ENCODE results near the gene COPZ2. TPM values are rescaled to one million over a fixed set of nuclear protein-coding genes. Genes with fewer than 3 reads are reported as not detected.

Gene COPZ2
- total and polyA plus RNA-seq, 11 donors = 13.2 to 64.3 (median 48.2) TPM

- peak in 1 of 4 donors; percentile 29 for ATAC-seq
- no peak for TF ChIP-seq POLR2A (IDR thresholded peaks at IDR 0.05)
- TF ChIP-seq, protein P1, sequence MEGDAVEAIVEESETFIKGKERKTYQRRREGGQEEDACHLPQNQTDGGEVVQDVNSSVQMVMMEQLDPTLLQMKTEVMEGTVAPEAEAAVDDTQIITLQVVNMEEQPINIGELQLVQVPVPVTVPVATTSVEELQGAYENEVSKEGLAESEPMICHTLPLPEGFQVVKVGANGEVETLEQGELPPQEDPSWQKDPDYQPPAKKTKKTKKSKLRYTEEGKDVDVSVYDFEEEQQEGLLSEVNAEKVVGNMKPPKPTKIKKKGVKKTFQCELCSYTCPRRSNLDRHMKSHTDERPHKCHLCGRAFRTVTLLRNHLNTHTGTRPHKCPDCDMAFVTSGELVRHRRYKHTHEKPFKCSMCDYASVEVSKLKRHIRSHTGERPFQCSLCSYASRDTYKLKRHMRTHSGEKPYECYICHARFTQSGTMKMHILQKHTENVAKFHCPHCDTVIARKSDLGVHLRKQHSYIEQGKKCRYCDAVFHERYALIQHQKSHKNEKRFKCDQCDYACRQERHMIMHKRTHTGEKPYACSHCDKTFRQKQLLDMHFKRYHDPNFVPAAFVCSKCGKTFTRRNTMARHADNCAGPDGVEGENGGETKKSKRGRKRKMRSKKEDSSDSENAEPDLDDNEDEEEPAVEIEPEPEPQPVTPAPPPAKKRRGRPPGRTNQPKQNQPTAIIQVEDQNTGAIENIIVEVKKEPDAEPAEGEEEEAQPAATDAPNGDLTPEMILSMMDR (IDR thresholded peaks at IDR 0.05) = no peak
- H3K9me3 ChIP-seq = no peaks in the 10 kb centered on the region
- 87 to 92% (median 88%) methylated on average over 1 of the region's 1 CpG for WGBS, 4 donors
- intact Hi-C loops (cut with DNase I) = no loop called here
- H3K27me3 ChIP-seq = no peaks in the 10 kb centered on the region
- H3K4me3 ChIP-seq = no peak overlapping the region
- H3K36me3 ChIP-seq = no peaks in the 10 kb centered on the region
- peak overlapping the region in 2 of 12 donors; percentile 67 to 94 for H3K27ac ChIP-seq
- DNase-seq = peak in 1 of 5 donors; percentile 3
- peaks cover 0 to 60% (median 8%) of the 10 kb centered on the region in 12 donors for H3K4me1 ChIP-seq
These were observed 36.4 kb downstream of the COPZ2 start for GRCh38 chr17:48001197-48001596.

- Histone ChIP-seq H3K36me3 (no peaks in the 10 kb centered on the region), H3K4me1 (peaks cover 0 to 49% (median 8%) of the 10 kb centered on the region in 12 donors), H3K9me3 (no peaks in the 10 kb centered on the region), H3K27ac (no peak overlapping the region), H3K27me3 (no peaks in the 10 kb centered on the region), H3K4me3 (no peak overlapping the region)
- peak in 1 of 5 donors; percentile 3 for DNase-seq
- intact Hi-C loops (cut with DNase I) = no loop called here
- 57 to 67% (median 63%) methylated on average over 4 of the region's 4 CpGs for WGBS, 4 donors
- no peak for ATAC-seq
- no peak for TF ChIP-seq POLR2A (IDR thresholded peaks at IDR 0.05)
These were observed 38.0 kb downstream of the COPZ2 start for GRCh38 chr17:47999582-47999981.

GRCh38 chr17:47998044-47998443, 39.6 kb downstream of the COPZ2 start:
- no peak overlapping the region for H3K4me3 ChIP-seq
- no peaks in the 10 kb centered on the region for H3K27me3 ChIP-seq
- TF ChIP-seq, protein P1 (IDR thresholded peaks at IDR 0.05) = no peak
- no peak for TF ChIP-seq POLR2A (IDR thresholded peaks at IDR 0.05)
- H3K4me1 ChIP-seq = peaks cover 0 to 36% (median 7%) of the 10 kb centered on the region in 12 donors
- no peaks in the 10 kb centered on the region for H3K36me3 ChIP-seq
- no peaks in the 10 kb centered on the region for H3K9me3 ChIP-seq
- DNase-seq = no peak
- peak overlapping the region in 1 of 12 donors; percentile 60 for H3K27ac ChIP-seq
- ATAC-seq = no peak
- intact Hi-C loops (cut with DNase I) = no loop called here
- WGBS, 4 donors = 94 to 99% (median 95%) methylated on average over 7 of the region's 7 CpGs

DNA sequence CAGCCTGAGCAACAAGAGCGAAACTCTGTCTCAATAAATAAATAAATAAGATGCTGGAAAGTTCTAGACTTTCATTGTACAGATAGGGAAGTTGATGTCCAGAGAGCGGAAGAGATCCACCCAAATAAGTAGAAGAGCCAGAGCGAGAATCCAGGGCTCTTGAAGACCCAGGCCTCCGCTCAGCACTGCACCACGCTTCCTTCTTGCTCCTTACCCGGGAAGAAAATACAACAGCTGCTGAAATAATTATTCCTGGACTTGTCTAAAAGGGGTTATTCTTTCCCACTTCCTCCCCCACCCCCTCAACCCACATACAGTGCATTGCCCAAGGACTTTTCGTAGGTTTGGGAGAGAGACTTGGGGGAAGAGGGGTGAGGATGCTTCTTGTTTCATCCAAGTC, 40.0 kb downstream of the COPZ2 start:
- H3K27me3 ChIP-seq = no peaks in the 10 kb centered on the region
- ATAC-seq = no peak
- H3K36me3 ChIP-seq = no peaks in the 10 kb centered on the region
- intact Hi-C loops (cut with DNase I) = no loop called here
- H3K27ac ChIP-seq = peak overlapping the region in 1 of 12 donors; percentile 60
- peak in 1 of 5 donors; percentile 17 for DNase-seq
- H3K4me1 ChIP-seq = peaks cover 0 to 31% (median 5%) of the 10 kb centered on the region in 12 donors
- TF ChIP-seq POLR2A (IDR thresholded peaks at IDR 0.05) = no peak
- TF ChIP-seq, protein P1 (IDR thresholded peaks at IDR 0.05) = no peak
- H3K4me3 ChIP-seq = no peak overlapping the region
- 68 to 77% (median 71%) methylated on average over 7 of the region's 7 CpGs for WGBS, 4 donors
- no peaks in the 10 kb centered on the region for H3K9me3 ChIP-seq

DNA sequence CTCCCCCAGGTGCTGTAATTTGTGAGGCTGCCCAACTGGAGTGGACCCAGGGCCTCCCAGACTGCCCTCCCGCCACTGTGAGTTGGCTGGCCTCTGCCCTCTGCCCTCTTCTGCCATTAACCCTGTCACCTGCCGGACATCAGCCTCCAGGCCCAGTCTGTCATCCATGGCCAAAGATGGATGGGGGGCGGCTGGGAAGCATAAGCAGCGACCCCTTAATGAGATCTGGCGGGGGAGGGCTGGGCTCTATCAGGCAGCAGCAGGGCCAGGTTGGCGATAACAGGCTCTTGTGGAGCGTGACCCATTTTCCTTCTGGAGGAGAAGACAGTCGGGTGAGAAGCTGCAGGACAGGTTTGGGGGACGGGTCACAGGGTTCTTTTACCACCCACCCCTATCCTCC, 41.4 kb downstream of the COPZ2 start:
- TF ChIP-seq POLR2A (IDR thresholded peaks at IDR 0.05) = no peak
- TF ChIP-seq, protein P1 (IDR thresholded peaks at IDR 0.05) = no peak
- DNase-seq = no peak
- no peaks in the 10 kb centered on the region for H3K36me3 ChIP-seq
- H3K9me3 ChIP-seq = no peaks in the 10 kb centered on the region
- H3K27ac ChIP-seq = no peak overlapping the region
- no peak for ATAC-seq
- WGBS, 4 donors = 77 to 83% (median 80%) methylated on average over 9 of the region's 9 CpGs
- peaks cover 0 to 20% (median 0%) of the 10 kb centered on the region in 12 donors for H3K4me1 ChIP-seq
- no peaks in the 10 kb centered on the region for H3K27me3 ChIP-seq
- intact Hi-C loops (cut with DNase I) = no loop called here
- H3K4me3 ChIP-seq = no peak overlapping the region
